ENCODE measurements around the gene STIMATE.

DNA sequence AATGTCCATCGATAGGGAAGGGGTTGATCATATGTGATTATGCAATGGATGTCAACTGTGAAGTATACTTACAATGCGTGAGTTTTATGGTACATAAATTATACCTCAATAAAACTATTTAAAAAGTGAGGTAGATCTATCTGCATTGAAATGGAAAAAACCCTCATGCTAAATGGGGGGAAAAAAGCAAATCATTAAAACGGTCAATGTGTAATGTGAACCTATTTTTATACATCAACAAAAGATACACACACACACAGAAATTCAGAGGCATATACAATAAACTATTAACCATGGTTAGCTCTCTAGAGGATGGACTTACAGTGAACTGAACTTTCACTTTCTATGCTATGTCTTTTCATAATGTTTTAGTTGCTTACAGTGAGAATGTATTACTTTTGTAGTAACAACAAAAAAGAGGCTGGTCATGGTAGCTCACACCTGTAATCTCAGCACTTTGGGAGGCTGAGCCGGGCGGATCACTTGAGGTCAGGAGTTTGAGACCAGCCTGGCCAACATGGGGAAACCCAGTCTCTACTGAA is 23.1 kb downstream of the STIMATE start:
- TF ChIP-seq JUND (IDR thresholded peaks at IDR 0.05): no peak
- TF ChIP-seq, protein P1, sequence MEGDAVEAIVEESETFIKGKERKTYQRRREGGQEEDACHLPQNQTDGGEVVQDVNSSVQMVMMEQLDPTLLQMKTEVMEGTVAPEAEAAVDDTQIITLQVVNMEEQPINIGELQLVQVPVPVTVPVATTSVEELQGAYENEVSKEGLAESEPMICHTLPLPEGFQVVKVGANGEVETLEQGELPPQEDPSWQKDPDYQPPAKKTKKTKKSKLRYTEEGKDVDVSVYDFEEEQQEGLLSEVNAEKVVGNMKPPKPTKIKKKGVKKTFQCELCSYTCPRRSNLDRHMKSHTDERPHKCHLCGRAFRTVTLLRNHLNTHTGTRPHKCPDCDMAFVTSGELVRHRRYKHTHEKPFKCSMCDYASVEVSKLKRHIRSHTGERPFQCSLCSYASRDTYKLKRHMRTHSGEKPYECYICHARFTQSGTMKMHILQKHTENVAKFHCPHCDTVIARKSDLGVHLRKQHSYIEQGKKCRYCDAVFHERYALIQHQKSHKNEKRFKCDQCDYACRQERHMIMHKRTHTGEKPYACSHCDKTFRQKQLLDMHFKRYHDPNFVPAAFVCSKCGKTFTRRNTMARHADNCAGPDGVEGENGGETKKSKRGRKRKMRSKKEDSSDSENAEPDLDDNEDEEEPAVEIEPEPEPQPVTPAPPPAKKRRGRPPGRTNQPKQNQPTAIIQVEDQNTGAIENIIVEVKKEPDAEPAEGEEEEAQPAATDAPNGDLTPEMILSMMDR (IDR thresholded peaks at IDR 0.05): no peak
- TF ChIP-seq SIN3A (IDR thresholded peaks at IDR 0.05; ENCODE audit: borderline replicate concordance, low read depth, low read length): no peak
- no peak for TF ChIP-seq POLR2AphosphoS5 (IDR thresholded peaks at IDR 0.05; ENCODE audit: low read depth, low read length)
- no peak for TF ChIP-seq NFIC (IDR thresholded peaks at IDR 0.05; ENCODE audit: borderline replicate concordance)
- TF ChIP-seq EP300 (IDR thresholded peaks at IDR 0.05; ENCODE audit: borderline replicate concordance in 1 of 2, low read depth in 1 of 2, low read length in 1 of 2): no peak
- TF ChIP-seq GATA2 (CRISPR knock-in tag; IDR thresholded peaks at IDR 0.05): no peak
